SK-N-SH (cell line): ENCODE data around the gene ALPL. TPM values are rescaled to one million over a fixed set of nuclear protein-coding genes. Genes with fewer than 3 reads are reported as not detected.

Experiments used
- CTCF ChIA-PET: fragments of 300-600, 350-600 bp; formaldehyde crosslinking; extraction: SDS; loops from one replicate; lab custom pipeline; 2021; lab: Yijun Ruan, JAX
- POLR2A ChIA-PET: fragments of 350-600 bp; sonication (Branson Sonifier 250); formaldehyde crosslinking; extraction: SDS; loops from one replicate; lab custom pipeline; 2020; ENCODE audit warnings: antibody characterized with exemption, inconsistent platforms; lab: Yijun Ruan, JAX
- DNase-seq: peaks from one replicate; pipeline ENCODE4 v3.0.0; 2012
- H2AFZ ChIP-seq: fragments of 200-600 bp; sonication (generic); 2 replicates; pipeline ENCODE4 v1.8.1; 2016; ENCODE audit warnings: antibody characterized with exemption, mild to moderate bottlenecking, low read depth
- H3F3A ChIP-seq: fragments of 200-600 bp; sonication (generic); replicated peaks from 2 replicates; pipeline ENCODE3; 2016; ENCODE audit warnings: antibody characterized with exemption, mild to moderate bottlenecking; ENCODE audit not compliant: insufficient read depth
- H3K27ac ChIP-seq, 2 experiments: fragments of 200-500 bp in 1 of 2; fragments of 200-600 bp in 1 of 2; sonication (Bioruptor generic) in 1 of 2; sonication (generic), shearing (Covaris generic) in 1 of 2; 2 replicates each; pipeline versions ENCODE4 v1.5.1 to v1.6.1; 2014 to 2016; ENCODE audit warnings: low read depth in 2 of 2, inconsistent platforms in 1 of 2, low read length in 1 of 2, mild to moderate bottlenecking in 1 of 2, mixed read lengths in 1 of 2
- H3K27me3 ChIP-seq: fragments of 200-600 bp; sonication (generic), shearing (Covaris generic); 2 replicates; pipeline ENCODE4 v1.6.1; 2016; ENCODE audit warnings: mixed run types; ENCODE audit not compliant: insufficient read depth
- H3K36me3 ChIP-seq, 2 experiments: fragments of 200-500 bp in 1 of 2; fragments of 200-600 bp in 1 of 2; sonication (Bioruptor generic) in 1 of 2; sonication (generic) in 1 of 2; replicated peaks in 1 of 2; 2 replicates each; pipeline versions ENCODE3 to v1.5.1; 2014 to 2016; ENCODE audit warnings: low read length in 1 of 2, mild to moderate bottlenecking in 1 of 2; ENCODE audit not compliant: insufficient read depth in 2 of 2, control insufficient read depth in 1 of 2
- H3K4me1 ChIP-seq, 2 experiments: fragments of 200-500 bp in 1 of 2; fragments of 200-600 bp in 1 of 2; sonication (Bioruptor generic) in 1 of 2; sonication (generic), shearing (Covaris generic) in 1 of 2; 2 replicates each; pipeline versions ENCODE4 v1.5.1 to v1.6.1; 2014 to 2016; ENCODE audit warnings: low read depth in 1 of 2, low read length in 1 of 2, mixed run types in 1 of 2; ENCODE audit not compliant: insufficient read depth in 2 of 2, control insufficient read depth in 1 of 2
- H3K4me2 ChIP-seq: fragments of 200-600 bp; sonication (generic), shearing (Covaris generic); 2 replicates; pipeline ENCODE4 v1.6.1; 2017; ENCODE audit warnings: mixed run types
- H3K4me3 ChIP-seq, 2 experiments: fragments of 200-500 bp in 1 of 2; fragments of 200-600 bp in 1 of 2; sonication (Bioruptor generic) in 1 of 2; sonication (generic), shearing (Covaris generic) in 1 of 2; 2 replicates each; pipeline versions ENCODE4 v1.5.1 to v1.8.1; 2014 to 2016; ENCODE audit warnings: low read depth in 2 of 2, inconsistent platforms in 1 of 2, low read length in 1 of 2, mild to moderate bottlenecking in 1 of 2, mixed read lengths in 1 of 2, moderate library complexity in 1 of 2
- H3K79me2 ChIP-seq: fragments of 200-600 bp; sonication (generic); 2 replicates; pipeline ENCODE4 v1.8.1; 2017; ENCODE audit warnings: mild to moderate bottlenecking; ENCODE audit not compliant: insufficient read depth
- H3K9ac ChIP-seq: fragments of 200-600 bp; sonication (generic); 2 replicates; pipeline ENCODE4 v1.6.1; 2017; ENCODE audit warnings: mixed run types
- H3K9me2 ChIP-seq: fragments of 200-600 bp; sonication (generic); 2 replicates; pipeline ENCODE4 v1.6.1; 2017; ENCODE audit warnings: mixed run types
- H3K9me3 ChIP-seq: fragments of 200-600 bp; sonication (generic); 2 replicates; pipeline ENCODE4 v1.6.1; 2017; ENCODE audit warnings: mixed run types, mild to moderate bottlenecking, moderate library complexity
- H4K20me1 ChIP-seq: fragments of 200-600 bp; sonication (generic); 2 replicates; pipeline ENCODE4 v1.6.1; 2017; ENCODE audit warnings: mild to moderate bottlenecking, mixed run types; ENCODE audit not compliant: insufficient read depth
- CHD2 ChIP-seq: fragments of 150-350 bp; IDR thresholded peaks from 2 replicates; pipeline ENCODE4 v1.6.1; 2018; ENCODE audit warnings: low read length; ENCODE audit not compliant: partially characterized antibody
- EZH2phosphoT487 ChIP-seq: fragments of 200-600 bp; sonication (generic); IDR thresholded peaks from 2 replicates; pipeline ENCODE4 v1.6.1; 2017; ENCODE audit warnings: low read depth, mixed run types, mild to moderate bottlenecking, antibody characterized with exemption, moderate library complexity, borderline replicate concordance
- FOSL2 ChIP-seq: IDR thresholded peaks from 2 replicates; pipeline ENCODE4 v1.4.0; 2012; ENCODE audit warnings: low read depth, mild to moderate bottlenecking, moderate library complexity, borderline replicate concordance
- FOXJ3 ChIP-seq: sonication (generic); formaldehyde crosslinking; IDR thresholded peaks from 2 replicates; pipeline ENCODE4 v1.5.1; 2020; ENCODE audit warnings: mild to moderate bottlenecking, missing genetic modification reagents
- GABPA ChIP-seq: IDR thresholded peaks from 2 replicates; pipeline ENCODE4 v1.4.0; 2012; ENCODE audit warnings: low read depth, mild to moderate bottlenecking
- MEF2A ChIP-seq: IDR thresholded peaks from 2 replicates; pipeline ENCODE4 v1.4.0; 2012; ENCODE audit warnings: low read depth, borderline replicate concordance
- MXI1 ChIP-seq: IDR thresholded peaks from 2 replicates; pipeline ENCODE4 v1.6.1; 2012; ENCODE audit warnings: mild to moderate bottlenecking, low read depth, low read length, improper control_type of control experiment
- NFIC ChIP-seq: IDR thresholded peaks from 2 replicates; pipeline ENCODE4 v1.4.0; 2012; ENCODE audit warnings: borderline replicate concordance
- NRF1 ChIP-seq: IDR thresholded peaks from 2 replicates; pipeline ENCODE4 v1.6.1; 2012; ENCODE audit warnings: low read depth, mild to moderate bottlenecking, low read length
- RFX5 ChIP-seq: IDR thresholded peaks from 2 replicates; pipeline ENCODE4 v1.6.1; 2012; ENCODE audit warnings: mild to moderate bottlenecking, improper control_type of control experiment, low read length
- RXRA ChIP-seq: IDR thresholded peaks from 2 replicates; pipeline ENCODE4 v1.4.0; 2012; ENCODE audit warnings: low read depth, mild to moderate bottlenecking, borderline replicate concordance
- SIN3A ChIP-seq: IDR thresholded peaks from 2 replicates; pipeline ENCODE4 v1.6.1; 2012; ENCODE audit warnings: low read depth, mild to moderate bottlenecking, low read length, moderate library complexity, borderline replicate concordance
- TAF1 ChIP-seq: IDR thresholded peaks from 2 replicates; pipeline ENCODE4 v1.6.1; 2012; ENCODE audit warnings: low read depth, mild to moderate bottlenecking, low read length, moderate library complexity, borderline replicate concordance
- TCF12 ChIP-seq: IDR thresholded peaks from 2 replicates; pipeline ENCODE4 v1.4.0; 2012
- YY1 ChIP-seq: IDR thresholded peaks from 2 replicates; pipeline ENCODE4 v1.4.0; 2012; ENCODE audit warnings: low read depth, mild to moderate bottlenecking
- WGBS: methylation state at CpG from one replicate; pipeline ENCODE4 v1.1.6; 2017; ENCODE audit warnings: low lambda C conversion rate; 5-methylcytosine and 5-hydroxymethylcytosine counted together
- polyA plus RNA-seq, 3 experiments: library from polyadenylated mRNA; depleted of rRNA; stranded (reverse); fragments of >200 nt; gene quantifications; 2 replicates each; pipeline ENCODE4 v1.2.3, GENCODE V29; 2012
- TF ChIP-seq, protein P1 (sequence below): IDR thresholded peaks from 2 replicates; pipeline ENCODE4 v1.6.1; 2012; ENCODE audit warnings: mild to moderate bottlenecking, low read depth, low read length, moderate library complexity
- TF ChIP-seq, protein P2 (sequence below): fragments of 150-350 bp; IDR thresholded peaks from 2 replicates; pipeline ENCODE4 v1.6.1; 2017; ENCODE audit warnings: antibody characterized with exemption, low read length, low read depth, borderline replicate concordance
- TF ChIP-seq, protein P3 (sequence below): IDR thresholded peaks from 2 replicates; pipeline ENCODE4 v1.4.0; 2012; ENCODE audit warnings: low read depth, borderline replicate concordance

ALPL gene
- polyA plus RNA-seq, 1 of the 3 experiments (the other 2 are of a cell fraction), result 0.69 TPM

- Histone ChIP-seq H3K79me2 (no peaks in the 10 kb centered on the region), H3K36me3 (no peaks in the 10 kb centered on the region), H3K27ac (no peak overlapping the region), H3K9me3 (no peaks in the 10 kb centered on the region), H3K9ac (no peak overlapping the region), H3K4me3 (no peak overlapping the region), H3F3A (no peaks in the 10 kb centered on the region), H3K4me2 (no peak overlapping the region), H3K9me2 (no peaks in the 10 kb centered on the region), H4K20me1 (no peaks in the 10 kb centered on the region), H3K4me1 (peaks cover 0 to 38% of the 10 kb centered on the region in 2 experiments; a peak in 1 of 4 replicates), H2AFZ (no peak overlapping the region), H3K27me3 (peaks cover under 1% of the 10 kb centered on the region; the same call in 1 of the 2 replicates)
- TF ChIP-seq, protein P1, sequence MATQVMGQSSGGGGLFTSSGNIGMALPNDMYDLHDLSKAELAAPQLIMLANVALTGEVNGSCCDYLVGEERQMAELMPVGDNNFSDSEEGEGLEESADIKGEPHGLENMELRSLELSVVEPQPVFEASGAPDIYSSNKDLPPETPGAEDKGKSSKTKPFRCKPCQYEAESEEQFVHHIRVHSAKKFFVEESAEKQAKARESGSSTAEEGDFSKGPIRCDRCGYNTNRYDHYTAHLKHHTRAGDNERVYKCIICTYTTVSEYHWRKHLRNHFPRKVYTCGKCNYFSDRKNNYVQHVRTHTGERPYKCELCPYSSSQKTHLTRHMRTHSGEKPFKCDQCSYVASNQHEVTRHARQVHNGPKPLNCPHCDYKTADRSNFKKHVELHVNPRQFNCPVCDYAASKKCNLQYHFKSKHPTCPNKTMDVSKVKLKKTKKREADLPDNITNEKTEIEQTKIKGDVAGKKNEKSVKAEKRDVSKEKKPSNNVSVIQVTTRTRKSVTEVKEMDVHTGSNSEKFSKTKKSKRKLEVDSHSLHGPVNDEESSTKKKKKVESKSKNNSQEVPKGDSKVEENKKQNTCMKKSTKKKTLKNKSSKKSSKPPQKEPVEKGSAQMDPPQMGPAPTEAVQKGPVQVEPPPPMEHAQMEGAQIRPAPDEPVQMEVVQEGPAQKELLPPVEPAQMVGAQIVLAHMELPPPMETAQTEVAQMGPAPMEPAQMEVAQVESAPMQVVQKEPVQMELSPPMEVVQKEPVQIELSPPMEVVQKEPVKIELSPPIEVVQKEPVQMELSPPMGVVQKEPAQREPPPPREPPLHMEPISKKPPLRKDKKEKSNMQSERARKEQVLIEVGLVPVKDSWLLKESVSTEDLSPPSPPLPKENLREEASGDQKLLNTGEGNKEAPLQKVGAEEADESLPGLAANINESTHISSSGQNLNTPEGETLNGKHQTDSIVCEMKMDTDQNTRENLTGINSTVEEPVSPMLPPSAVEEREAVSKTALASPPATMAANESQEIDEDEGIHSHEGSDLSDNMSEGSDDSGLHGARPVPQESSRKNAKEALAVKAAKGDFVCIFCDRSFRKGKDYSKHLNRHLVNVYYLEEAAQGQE, result no peak
- TF ChIP-seq, protein P2, sequence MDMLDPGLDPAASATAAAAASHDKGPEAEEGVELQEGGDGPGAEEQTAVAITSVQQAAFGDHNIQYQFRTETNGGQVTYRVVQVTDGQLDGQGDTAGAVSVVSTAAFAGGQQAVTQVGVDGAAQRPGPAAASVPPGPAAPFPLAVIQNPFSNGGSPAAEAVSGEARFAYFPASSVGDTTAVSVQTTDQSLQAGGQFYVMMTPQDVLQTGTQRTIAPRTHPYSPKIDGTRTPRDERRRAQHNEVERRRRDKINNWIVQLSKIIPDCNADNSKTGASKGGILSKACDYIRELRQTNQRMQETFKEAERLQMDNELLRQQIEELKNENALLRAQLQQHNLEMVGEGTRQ, result no peak
- TF ChIP-seq SIN3A (no peak), MEF2A (no peak), YY1 (no peak), TAF1 (no peak), EZH2phosphoT487 (no peak)
- WGBS, result 97% methylated on average over 6 of the region's 7 CpGs
- no peak for DNase-seq
- CTCF ChIA-PET, result interaction anchor here (0.7 to 4.5 kb wide), 5 partner anchors 18 to 247 kb away, joined by 3 to 23 read pairs (median 3); no protein-coding TSS in a partner anchor
- POLR2A ChIA-PET, result no interaction called here
Observed at GRCh38 chr1:21618059-21618458, 108.8 kb downstream of the ALPL start.

DNA sequence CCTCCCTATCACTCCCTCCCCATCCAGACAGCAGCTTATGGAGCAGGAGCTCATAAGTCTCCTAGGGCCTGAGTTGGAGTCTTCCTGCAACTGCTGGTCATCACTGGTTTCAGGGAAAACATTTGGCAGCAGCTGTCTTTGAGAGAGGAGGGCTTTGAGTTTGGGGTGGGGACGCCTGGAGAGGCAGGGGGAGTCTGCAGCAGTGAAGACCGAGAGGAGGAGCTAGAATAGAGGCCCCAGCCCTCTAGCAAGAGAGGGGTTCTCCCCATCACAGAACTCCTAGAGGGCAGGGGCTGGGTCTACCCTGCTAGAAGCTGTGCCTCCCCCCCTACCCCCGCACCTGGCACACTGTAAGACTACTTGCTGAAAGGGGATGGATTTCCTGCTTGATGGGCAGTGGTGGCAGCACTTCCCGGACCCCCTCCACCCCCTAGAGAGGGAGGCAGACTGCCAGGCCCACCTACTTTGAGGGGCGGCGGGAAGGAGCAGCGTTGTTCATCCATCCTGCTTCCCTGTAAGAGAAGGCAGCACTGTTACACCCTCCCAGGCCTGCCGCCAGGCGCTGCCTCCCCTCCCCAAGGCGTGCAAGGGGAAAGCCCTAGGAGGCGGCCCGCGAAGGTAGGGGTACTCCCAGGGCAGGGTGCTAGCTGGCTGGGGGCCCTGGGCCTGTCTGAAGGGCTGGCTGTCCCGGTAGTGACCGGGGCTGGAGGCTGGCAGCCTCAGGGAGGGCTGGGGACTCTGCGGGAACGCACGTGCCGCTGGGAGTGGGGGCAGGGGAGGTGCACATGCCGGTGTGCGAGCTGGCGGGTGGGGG is 109.5 kb downstream of the ALPL start:
- peak; percentile 58 for DNase-seq

More for the DNA sequence above, 109.5 kb downstream of the ALPL start:
- ChIA-PET POLR2A (no interaction called here), CTCF (interaction anchor here (1.1 to 4.5 kb wide), 6 partner anchors 23 to 45 kb away, joined by 3 to 23 read pairs (median 4); no protein-coding TSS in a partner anchor)
- no peaks in the 10 kb centered on the region for H3K9me2 ChIP-seq
- H3K4me3 ChIP-seq, result no peak overlapping the region
- no peaks in the 10 kb centered on the region for H3K79me2 ChIP-seq
- 62% methylated on average over 14 of the region's 22 CpGs for WGBS
- H3K4me1 ChIP-seq, result peaks cover 0 to 46% of the 10 kb centered on the region in 2 experiments; a peak in 1 of 4 replicates
- no peak overlapping the region for H2AFZ ChIP-seq
- no peaks in the 10 kb centered on the region for H3K36me3 ChIP-seq
- no peaks in the 10 kb centered on the region for H3K27me3 ChIP-seq
- no peaks in the 10 kb centered on the region for H3K9me3 ChIP-seq
- H4K20me1 ChIP-seq, result no peaks in the 10 kb centered on the region
- H3K27ac ChIP-seq, result no peak overlapping the region
- TF ChIP-seq MEF2A (no peak), GABPA (no peak), NFIC (no peak), CHD2 (no peak), RFX5 (no peak), FOSL2 (no peak), TAF1 (no peak), RXRA (no peak), YY1 (no peak), FOXJ3 (CRISPR knock-in tag) (no peak), TCF12 (no peak), MXI1 (no peak), NRF1 (no peak)
- TF ChIP-seq, protein P3, sequence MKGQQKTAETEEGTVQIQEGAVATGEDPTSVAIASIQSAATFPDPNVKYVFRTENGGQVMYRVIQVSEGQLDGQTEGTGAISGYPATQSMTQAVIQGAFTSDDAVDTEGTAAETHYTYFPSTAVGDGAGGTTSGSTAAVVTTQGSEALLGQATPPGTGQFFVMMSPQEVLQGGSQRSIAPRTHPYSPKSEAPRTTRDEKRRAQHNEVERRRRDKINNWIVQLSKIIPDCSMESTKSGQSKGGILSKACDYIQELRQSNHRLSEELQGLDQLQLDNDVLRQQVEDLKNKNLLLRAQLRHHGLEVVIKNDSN, result no peak
- TF ChIP-seq, protein P2, result no peak
- TF ChIP-seq, all 33 proteins: peak for 0
- no peak overlapping the region for H3K9ac ChIP-seq
- no peak overlapping the region for H3K4me2 ChIP-seq
- H3F3A ChIP-seq, result no peaks in the 10 kb centered on the region
